Measurements from ENCODE around the gene ZFP1.
"Not testable (repeated sequence)": the region's sequence is repeated elsewhere in the genome, so short reads cannot be mapped to it uniquely, and the experiment has no call there.

Gene ZFP1

DNA sequence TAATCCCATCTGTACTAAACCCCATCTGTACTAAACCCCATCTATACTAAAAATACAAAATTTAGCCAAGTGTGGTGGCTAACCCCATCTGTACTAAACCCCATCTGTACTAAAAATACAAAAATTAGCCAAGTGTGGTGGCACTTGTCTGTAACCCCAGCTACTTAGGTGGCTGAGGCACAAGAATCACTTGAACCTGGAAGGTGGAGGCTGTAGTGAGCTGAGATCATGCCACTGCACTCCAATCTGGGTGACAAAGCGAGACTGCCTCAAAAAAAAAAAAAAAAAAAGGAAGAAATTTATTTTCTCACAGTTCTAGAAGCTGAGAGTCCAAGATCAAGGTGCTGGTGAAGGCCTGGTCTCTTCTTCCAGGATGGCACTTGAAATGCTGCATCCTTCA is 12.1 kb downstream of the ZFP1 start:
- DNase-seq = no peak

DNA sequence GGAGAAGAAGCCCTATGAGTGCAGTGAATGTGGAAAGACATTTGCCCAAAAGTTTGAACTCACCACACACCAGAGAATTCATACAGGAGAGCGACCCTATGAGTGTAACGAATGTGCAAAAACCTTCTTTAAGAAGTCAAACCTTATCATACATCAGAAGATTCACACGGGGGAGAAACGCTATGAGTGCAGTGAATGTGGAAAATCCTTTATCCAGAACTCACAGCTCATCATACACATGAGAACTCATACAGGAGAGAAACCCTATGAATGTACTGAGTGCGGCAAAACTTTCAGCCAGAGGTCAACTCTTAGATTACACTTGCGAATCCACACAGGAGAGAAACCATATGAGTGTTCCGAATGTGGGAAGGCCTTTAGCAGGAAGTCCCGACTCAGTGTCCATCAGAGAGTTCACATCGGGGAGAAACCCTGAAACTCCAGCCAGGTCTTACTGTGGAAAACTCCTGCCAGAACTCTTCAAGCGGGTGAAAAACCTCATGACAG is 21.6 kb downstream of the ZFP1 start:
- no peak for DNase-seq

DNA sequence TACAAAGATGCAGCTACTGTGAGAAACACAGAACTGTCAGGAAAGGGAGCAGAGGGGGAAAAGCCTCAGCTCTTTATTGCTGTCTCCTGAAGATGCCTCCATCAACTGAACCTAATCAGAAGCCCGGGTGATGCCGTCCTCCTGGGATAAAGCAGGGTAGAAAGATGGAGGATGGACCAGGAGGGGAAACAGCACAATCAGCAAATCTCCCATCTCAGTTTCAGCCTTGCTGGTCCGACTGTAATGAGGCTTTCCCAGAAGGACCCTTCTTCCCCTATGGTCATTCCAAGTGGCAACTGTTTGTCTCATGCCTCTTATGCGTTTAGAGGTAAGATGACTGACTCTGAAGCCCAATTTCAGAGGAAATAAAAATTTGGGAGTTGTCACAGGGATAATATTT is 24.3 kb downstream of the ZFP1 start:
- DNase-seq = no peak

DNA sequence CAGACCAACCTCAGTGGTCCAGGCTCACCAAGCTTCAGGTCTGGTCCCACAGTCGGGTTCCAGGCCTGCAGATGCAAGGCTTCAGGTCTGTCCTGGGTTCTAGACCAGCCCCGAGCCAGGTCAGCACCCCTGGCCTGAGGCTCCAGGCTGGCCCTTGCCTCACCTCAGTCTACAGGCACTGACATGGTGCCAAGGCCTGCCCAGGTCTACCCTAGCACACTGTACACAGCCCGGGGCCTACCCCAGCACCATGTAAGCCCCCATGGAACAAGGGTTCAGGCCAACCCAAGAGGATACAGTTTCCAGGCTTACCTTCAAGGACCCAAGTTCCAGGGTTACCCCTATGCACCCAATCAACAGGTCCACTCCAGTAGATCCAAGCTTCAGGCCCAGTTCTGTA is 26.8 kb downstream of the ZFP1 start:
- DNase-seq = no peak

DNA sequence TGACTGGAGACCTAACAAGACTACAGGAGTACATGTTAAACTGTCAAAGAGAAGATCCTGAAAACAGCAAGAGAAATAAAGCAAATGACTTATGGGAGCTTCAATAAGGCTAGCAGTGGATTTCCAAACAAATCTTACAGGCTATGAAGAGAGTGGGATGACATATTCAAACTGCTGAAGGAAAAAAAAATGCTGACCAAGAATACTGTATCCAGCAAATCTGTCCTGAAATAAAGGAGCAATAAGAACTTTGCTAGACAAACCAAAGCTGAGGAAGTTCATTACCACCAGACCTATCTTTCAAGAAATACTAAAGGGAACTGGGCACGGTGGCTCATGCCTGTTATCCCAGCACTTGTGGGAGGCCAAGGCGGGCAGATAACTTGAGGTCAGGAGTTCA is 28.6 kb downstream of the ZFP1 start:
- no peak for DNase-seq

DNA sequence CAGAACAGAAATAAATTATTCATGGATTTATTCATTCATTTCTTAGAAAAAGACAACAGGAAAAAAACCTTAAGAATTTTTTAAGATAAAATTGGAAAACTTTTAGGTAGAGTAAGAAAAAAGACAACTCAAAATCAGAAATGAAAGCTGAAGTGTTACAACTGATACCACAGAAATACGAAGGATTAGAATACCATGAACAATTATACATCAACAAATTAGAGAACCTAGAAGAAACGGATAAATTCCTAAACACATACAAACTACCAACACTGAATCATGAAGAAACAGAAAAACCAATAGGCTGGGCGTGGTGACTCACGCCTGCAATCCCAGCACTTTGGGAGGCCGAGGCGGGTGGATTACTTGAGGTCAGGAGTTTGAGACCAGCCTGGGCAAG is 30.9 kb downstream of the ZFP1 start:
- no peak for DNase-seq

DNA sequence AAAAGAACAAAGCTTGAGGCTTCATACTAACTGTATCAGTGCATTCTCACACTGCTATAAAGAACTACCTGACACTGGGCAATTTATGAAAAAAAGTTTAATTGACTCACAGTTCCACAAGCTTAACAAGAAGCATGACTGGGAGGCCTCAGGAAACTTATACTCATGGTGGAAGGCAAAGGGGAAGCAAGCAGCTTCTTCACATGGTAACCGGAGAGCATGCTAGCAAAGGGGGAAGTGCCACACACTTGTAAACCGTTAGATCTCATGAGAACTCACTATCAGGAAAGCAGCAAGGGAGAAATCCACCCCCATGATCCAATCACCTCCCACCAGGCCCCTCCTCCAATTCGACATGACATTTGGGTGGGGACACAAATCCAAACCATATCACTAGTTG is 33.3 kb downstream of the ZFP1 start:
- no peak for DNase-seq

DNA sequence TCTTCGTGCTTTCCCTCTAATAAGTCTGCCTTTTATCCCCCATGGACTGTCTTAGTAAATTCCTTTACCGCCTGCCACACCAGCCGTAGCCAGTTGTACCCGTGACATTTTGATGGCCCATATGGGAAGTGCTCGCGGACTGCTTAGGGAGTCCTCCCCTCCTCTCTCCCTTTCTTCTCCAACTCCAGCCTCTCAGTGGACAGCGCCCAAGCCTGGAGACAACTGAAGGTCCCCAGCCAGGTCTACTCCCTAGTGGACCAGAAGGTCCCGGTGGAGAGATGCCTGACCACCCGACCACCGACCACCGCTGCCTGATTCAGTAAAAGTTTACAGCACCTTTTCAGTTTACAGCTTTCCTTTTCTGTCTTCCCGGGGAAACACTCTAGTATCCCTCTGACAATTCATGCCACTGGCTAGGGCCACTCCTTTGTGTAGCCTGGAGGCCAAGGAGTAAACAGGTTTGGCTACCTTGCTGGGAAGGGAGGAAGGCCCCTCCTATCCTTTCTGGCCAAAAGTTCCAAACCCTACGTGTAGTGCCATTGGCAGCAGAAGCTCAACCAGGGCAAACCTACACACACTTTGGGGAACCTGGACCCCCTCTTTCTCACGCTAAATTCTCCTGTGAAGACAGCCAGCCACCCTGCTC is 40.6 kb downstream of the ZFP1 start:
- DNase-seq = no peak

DNA sequence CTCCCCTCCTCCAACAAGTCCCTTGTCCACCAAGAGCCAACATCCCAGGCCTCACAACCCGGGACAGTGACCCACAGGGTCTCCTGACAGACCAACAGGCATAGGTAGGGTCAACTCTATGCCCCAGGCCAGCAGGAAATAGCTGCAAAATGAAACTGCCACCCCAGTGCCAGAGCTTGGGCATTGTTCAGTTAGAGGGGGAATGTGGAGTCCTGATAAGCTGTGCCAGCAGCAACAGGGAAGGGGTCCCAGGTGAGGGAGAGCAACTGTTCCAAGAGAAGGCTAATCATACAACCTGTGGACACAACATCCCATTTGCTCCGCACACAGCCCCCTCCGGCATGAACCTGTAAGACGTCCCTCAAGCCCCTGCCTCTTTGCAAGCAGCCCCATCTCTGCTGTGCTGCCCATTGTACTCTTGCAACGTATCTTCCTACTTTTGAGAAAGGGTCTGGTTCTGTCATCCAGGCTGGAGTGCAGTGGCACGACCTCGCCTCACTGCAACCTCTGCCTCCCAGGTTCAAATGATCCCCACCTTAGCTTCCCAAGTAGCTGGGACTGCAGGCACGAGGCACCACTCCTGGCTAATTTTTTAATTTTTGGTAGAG is 41.4 kb downstream of the ZFP1 start:
- DNase-seq = no peak

DNA sequence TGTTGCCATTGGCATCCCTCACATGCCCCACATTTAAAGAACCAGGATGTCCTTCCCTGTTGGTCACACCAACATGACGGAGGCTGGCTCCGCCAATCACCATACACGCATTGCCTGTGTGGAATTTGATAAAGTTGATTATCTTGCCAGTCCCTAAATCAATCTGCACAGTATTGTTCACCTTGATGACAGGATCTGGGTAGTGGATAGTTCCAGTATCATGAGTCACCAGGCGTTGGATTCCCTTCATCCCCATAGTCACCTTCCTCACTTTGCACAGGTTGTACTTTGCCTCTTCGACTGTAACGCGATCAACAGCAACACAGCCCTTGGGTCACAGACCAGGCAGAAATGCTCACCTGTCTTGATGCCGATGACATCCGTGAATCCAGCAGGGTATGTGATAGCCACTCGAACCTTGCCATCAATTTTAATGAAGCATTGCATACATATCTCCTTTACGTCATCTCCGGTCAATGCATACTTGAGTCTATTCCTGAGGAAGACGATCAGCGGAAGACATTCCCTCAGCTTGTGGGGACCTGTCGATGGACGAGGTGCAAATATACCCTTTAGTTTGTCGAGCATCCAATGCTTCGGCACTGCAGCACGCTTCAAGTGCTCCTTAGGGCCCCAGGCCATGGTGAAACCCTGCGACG is 44.4 kb downstream of the ZFP1 start:
- no peak for DNase-seq

DNA sequence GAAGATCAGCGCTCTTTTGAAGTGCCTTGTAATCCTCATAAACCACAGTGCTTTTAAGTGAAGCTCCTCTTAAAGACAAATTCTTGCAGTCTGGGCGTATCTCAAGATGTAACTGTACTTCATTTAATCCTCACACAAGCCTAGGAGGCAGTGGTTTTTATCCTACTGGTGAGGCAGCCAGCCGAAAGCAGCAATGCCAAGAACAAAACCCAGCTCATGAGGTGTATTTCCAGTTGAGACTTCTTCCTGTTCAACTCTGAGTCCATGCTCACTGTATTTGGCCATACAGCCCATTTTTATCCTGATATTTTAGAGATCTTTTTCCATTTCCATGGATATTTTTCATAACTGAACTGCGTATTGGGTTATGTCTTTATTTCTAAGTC is 44.9 kb downstream of the ZFP1 start:
- no peak for DNase-seq

DNA sequence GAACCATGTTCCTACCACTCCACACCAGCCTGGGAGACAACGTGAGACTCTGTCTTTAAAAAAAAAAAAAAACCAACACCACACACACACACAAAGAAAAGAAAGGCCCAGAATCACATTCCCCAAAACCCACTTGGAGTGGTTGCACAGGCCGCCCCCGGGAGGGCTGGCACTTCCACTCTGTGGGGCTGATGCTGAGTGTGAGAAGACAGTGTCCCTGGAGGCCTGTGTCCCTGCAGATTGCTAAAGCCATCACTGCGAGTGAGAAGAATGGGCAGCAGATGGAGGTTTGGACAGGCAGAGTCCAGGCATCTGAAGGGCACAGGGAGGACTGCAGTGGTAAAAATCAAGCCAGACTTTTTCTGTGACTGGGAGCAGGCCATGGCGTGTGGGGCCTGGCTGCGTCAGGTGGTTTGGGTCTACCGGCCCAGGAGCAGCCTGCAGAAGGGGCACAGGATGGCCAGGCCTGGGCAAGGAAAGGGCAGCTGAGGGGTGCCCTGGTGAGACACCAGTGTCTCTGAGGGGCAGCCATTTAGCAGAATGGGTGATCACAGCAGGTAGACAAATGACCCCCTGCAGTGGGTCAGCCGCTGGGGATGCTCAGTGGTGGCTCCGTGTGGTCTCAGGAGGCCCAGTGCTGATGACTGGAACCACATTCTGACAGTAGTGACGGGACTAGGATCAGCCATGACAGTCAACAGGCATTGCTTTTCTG is 45.6 kb downstream of the ZFP1 start:
- DNase-seq = no peak

DNA sequence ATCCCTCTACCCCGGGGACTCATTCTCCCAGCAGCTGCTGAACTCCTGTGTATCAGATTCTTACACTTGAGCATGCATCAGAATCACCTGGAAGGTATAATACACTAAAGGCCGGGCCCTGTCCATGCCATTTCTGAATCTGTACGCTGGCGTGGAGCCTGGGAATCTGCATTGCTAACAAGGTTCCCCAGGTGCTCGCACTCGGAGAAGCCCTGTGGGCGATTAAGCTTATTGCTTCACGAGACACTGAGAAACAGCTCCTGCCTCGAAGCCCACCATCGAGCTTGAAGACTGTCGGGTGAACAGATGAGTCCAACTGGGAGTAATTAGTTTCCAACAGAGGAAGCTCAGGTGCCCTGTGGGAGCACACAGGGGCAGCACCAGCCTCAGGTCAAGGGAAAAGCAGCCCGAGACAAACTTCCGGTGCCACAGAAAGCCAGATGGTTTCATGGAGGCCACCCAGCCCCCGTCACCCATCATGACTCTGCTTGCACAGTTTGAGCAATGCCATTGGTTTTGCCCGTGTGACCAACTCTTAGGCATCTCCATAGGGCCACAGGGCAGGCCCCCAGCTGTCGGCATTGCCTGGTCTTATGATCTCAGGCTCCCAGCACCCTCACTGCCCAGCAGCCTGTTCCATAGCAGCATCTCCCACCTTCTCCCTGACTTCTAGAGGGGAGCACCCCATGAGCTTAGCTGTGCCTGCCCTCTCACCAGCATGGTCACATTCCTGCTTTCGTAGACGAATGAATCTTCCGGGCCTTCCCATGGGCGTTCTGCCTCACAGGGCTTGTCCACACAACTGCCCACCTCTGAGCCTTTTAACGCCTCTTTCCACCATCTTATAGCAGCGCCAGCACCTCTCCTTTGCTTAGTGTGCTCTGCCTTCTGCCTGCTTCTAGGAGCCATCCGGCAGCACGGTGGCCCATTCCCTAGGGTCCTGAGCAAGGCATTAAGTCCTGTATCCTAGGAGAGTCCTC is 47.8 kb downstream of the ZFP1 start:
- no peak for DNase-seq

DNA sequence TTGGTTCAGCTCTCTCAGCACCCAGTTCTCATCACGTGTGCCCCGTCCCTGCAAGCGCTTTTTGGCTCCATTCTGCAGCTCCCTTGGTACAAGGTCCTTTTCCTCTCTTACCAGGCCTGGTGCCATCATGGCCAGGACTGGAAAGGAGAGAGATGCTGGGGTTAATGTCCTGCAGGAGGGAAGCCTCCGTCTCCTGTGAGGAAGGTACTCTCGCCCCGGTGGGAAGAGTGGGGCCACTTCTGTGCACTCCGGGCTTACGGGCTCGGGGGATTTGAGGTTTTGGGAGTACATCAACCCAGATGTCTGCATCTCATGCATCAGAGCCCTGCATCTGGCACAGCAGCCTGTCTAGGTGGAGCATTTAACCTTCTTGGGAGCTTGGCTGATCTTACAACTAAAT is 48.5 kb downstream of the ZFP1 start:
- no peak for DNase-seq

DNA sequence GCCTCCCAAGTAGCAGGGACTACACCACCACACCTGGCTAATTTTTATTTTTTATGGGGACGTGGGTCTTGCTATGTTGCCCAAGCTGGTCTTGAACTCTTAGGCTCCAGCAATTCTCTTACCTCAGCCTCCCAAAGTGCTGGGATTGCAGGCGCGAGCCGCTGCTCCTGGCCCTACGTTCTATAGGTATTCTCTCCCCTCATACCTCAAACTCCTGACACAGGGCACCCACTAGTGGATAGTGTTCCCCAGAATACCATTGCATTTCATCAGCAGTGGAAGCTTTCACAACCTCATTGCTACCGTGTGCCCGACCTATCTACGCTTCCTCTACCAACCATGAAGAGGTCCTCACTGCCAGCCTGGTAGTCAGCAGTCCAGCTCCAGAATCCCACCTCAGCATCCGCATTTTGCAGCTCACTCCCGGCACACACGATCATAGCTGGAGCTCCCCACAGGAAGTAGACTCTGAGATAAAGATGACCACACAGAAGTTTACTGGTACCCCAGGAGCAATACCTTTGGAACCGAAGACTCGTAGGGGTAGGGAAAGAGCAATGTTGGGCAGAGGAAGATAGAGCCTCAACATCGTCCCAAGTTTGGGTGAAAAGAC is 49.3 kb downstream of the ZFP1 start:
- DNase-seq = no peak

DNA sequence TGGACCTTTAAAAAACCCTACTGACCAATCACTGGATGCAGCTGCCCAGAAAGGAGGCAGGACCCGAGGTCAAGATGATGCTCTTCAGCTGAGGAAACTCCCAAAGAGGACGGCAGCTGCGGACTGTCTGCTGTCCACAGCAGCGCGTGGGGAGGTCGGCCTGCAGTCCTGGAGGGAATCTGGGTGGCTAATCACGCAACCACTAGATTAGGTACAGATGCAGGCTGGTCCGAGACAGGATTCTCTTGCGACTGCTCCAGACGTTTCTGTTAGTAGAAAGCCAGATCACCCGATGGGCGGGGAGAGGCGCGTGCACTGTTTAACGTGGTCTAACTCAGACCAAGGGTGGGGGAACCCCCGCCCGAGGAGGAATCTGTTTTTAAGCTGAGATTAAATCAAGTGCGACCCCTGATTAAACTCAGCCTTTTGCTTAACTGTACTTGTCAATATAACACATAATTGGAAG is 49.8 kb downstream of the ZFP1 start:
- no peak for DNase-seq

DNA sequence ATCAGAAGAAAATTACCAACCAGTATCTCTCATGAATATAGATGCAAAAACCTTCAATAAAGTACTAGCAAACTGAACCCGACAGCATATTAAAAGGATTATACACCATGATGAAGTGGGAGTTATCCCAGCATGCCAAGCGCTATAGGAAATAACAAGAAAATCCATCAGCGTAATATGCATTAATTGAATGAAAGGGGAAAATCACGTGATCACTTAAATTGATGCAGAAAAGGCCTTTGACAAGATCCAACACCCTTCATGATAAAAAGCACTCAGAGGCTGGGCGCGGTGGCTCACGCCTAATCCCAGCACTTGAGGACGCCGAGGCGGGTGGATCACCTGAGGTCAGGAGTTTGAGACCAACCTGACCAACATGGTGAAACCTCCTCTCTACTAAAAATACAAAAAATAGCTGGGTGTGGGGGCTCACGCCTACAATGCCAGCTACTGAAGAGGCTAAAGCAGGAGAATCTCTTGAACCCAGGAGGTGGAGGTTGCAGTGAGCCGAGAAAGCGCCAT is 53.8 kb downstream of the ZFP1 start:
- no peak for DNase-seq

DNA sequence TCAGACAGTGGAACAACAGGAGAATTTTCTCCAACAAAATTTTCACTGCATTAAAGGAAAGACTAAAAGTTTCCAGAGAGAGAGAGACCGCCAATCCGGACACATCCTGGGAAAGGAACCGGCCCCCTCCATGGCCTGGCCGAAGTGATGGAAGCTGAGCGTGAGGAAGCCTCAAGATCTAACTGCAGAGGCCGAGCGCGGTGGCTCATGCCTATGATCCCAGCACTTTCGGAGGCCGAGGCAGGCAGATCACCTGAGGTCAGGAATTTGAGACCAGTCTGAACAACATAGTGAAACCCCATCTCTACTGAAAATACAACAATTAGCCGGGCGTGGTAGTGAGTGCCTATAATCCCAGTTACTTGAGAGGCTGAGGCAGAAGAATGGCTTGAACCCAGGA is 54.8 kb downstream of the ZFP1 start:
- DNase-seq = no peak

DNA sequence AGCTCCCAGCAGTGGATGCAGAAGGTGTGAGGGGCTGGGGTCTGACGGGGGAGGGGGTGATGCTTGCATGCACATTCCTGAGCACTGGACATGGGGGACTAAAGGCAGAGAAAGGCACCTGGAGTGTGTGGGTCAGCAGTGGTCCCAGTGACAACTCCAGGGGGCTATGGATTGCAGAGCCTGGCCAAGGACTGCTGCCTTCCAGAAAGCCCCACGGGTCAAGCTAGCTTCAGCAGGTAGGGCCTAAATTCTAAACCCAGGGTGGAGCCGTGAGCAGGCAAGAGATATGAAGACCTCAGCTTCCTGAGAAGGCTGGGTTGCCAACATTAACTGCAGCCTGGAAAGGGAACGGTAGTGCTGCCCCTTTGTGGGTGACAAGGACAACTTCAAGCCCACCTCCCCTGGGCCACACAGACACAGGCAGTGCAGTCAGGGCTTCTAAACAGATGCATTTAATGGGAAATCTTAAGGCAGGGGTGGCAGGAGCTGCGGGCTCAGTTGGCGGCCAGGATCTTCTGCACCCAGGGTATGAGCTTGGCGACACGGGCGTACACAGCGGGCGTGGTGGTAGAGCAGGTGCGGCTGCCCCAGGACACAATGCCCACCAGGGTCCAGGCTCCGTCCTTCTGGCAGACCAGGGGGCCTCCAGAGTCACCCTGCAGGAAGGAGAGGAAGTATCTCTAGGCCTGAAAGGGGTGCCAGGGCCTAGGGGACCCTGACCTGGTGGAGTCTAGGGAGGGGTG is 55.5 kb downstream of the ZFP1 start:
- no peak for DNase-seq

DNA sequence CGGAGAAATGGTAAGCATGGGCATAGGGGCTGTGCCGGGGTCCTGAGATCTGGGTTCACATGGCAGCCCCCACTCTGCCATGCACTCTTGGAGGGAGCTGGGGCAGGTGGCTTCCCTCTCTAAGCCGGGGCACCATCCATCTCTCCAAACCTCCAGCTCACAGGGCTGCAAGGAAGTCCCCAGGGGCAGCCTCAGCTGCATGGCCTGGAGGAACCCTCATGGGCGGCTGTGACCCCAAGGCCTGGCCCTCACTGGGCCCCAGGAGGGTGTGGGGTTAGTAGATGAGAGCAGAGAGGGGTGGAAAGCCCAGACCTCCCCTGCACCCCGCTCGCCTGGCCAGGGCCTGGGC is 56.1 kb downstream of the ZFP1 start:
- DNase-seq = no peak

DNA sequence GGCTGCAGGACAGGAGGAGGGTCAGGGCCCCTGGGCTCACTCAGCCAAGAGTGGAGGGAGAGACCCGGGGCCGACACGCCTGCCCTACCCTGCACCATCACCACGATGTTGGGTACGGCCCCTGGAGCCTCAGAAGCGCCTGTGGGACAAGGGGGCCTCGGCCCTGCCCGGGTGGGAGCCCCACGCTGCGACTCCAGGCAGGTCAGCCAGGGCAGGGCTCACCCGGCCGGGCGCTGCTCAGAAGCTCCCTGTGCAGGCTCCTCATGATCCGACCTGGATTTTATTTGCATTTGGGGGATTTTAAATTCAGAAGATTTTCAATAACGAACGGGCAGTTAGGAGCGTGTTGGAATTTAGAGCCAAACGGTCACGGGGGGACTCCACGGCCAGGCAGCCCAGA is 56.6 kb downstream of the ZFP1 start:
- not testable (repeated sequence) for DNase-seq

All from cerebellar nuclear complex (tissue), 1 donor.